GM20431 (cell line): ENCODE measurements around the gene TOPAZ1.
"Not testable (repeated sequence)": the region's sequence is repeated elsewhere in the genome, so short reads cannot be mapped to it uniquely, and the experiment has no call there.

Experiments used
- in situ Hi-C: fragments of 300-500 bp; cut with MseI, MboI; formaldehyde crosslinking; loops from one replicate; pipeline ENCODE4 v1.15.0; 2020; ENCODE audit warnings: low sequenced_read_pairs; ENCODE audit not compliant: unreplicated experiment

The TOPAZ1 gene

GRCh38 chr3:44324584-44324983 lies 82.9 kb downstream of the TOPAZ1 start:
- in situ Hi-C loops = no loop called here

GRCh38 chr3:44326019-44326418 lies 84.3 kb downstream of the TOPAZ1 start:
- in situ Hi-C loops = no loop called here

- in situ Hi-C loops = no loop called here
Measured at GRCh38 chr3:44326515-44326914, 84.8 kb downstream of the TOPAZ1 start.

GRCh38 chr3:44329946-44330345 lies 88.3 kb downstream of the TOPAZ1 start:
- in situ Hi-C loops = no loop called here

GRCh38 chr3:44330444-44330843 lies 88.8 kb downstream of the TOPAZ1 start:
- in situ Hi-C loops = no loop called here

GRCh38 chr3:44334326-44334725 lies 92.6 kb downstream of the TOPAZ1 start:
- in situ Hi-C loops = no loop called here

GRCh38 chr3:44337248-44337785 lies 95.6 kb downstream of the TOPAZ1 start:
- in situ Hi-C loops = no loop called here

- in situ Hi-C loops = no loop called here
Measured at GRCh38 chr3:44338010-44338827, 96.5 kb downstream of the TOPAZ1 start, which contains the start of gene TCAIM. Gene TCAIM (plus strand): TSS chr3:44338766. CDS start chr3:44354783, 16,017 bp downstream.

GRCh38 chr3:44338828-44339127 lies 97.1 kb downstream of the TOPAZ1 start:
- in situ Hi-C loops = no loop called here

- in situ Hi-C loops = no loop called here
Measured at GRCh38 chr3:44339181-44340057, 97.7 kb downstream of the TOPAZ1 start.

GRCh38 chr3:44340058-44340395 lies 98.3 kb downstream of the TOPAZ1 start:
- in situ Hi-C loops = no loop called here

GRCh38 chr3:44342176-44342790 lies 100.6 kb downstream of the TOPAZ1 start:
- in situ Hi-C loops = no loop called here

GRCh38 chr3:44343421-44343820 lies 101.7 kb downstream of the TOPAZ1 start:
- in situ Hi-C loops = no loop called here

- in situ Hi-C loops = not testable (repeated sequence)
Measured at GRCh38 chr3:44346590-44346989, 104.9 kb downstream of the TOPAZ1 start.

GRCh38 chr3:44348993-44349392 lies 107.3 kb downstream of the TOPAZ1 start:
- in situ Hi-C loops = no loop called here

- in situ Hi-C loops = no loop called here
Measured at GRCh38 chr3:44353355-44353924, 111.8 kb downstream of the TOPAZ1 start.

- in situ Hi-C loops = no loop called here
Measured at GRCh38 chr3:44355362-44356033, 113.8 kb downstream of the TOPAZ1 start.

GRCh38 chr3:44359146-44359751 lies 117.6 kb downstream of the TOPAZ1 start:
- in situ Hi-C loops = no loop called here

- in situ Hi-C loops = no loop called here
Measured at GRCh38 chr3:44363591-44363990, 121.9 kb downstream of the TOPAZ1 start.
